Karpas-422 (cell line): ENCODE data around the gene CHMP2A. TPM values are rescaled to one million over a fixed set of nuclear protein-coding genes. Genes with fewer than 3 reads are reported as not detected.

Experiments used
- small RNA-seq: library from RNA; depleted of rRNA; stranded (forward); fragments of <200 nt; gene quantifications from one replicate; pipeline ENCODE3, GENCODE V24; 2014
- total RNA-seq: library from RNA; depleted of rRNA; stranded (reverse); fragments of >200 nt; shearing (Covaris generic); gene quantifications from 2 replicates; pipeline ENCODE4 v1.2.3, GENCODE V29; 2014; ENCODE audit warnings: low replicate concordance; rRNA removed

The CHMP2A gene
- total RNA-seq, 1 experiment from 2014 or later: 54.2 TPM

Small RNAs within 50 kb of the gene (small RNA-seq; reads per million reads assigned to genes)
- gene MIR6807: not detected
- not detected for gene RN7SL525P

Other genes with a start within 250 kb of the CHMP2A start
- gene ERVK3-1, start 249.7 kb downstream of the CHMP2A start, total RNA-seq: 94.2 and 129 TPM in 2 replicates
- 5.1 and 5.3 TPM in 2 replicates for gene ZSCAN22, start 228.1 kb downstream of the CHMP2A start, total RNA-seq
- gene A1BG, start 201.6 kb downstream of the CHMP2A start, total RNA-seq: 52.9 and 85.4 TPM in 2 replicates
- 1.1 and 3.0 TPM in 2 replicates for gene ZNF497, start 192.4 kb downstream of the CHMP2A start, total RNA-seq
- gene ZNF837, start 174.1 kb downstream of the CHMP2A start, total RNA-seq: 0.75 and 2.4 TPM in 2 replicates
- gene RPS5, start 167.8 kb downstream of the CHMP2A start, total RNA-seq: 6,081 and 7,190 TPM in 2 replicates
- 0.90 and 0.97 TPM in 2 replicates for gene RNF225, start 159.4 kb downstream of the CHMP2A start, total RNA-seq
- gene ZNF584, start 146.5 kb downstream of the CHMP2A start, total RNA-seq: 21.1 and 31.6 TPM in 2 replicates
- not detected in 2 replicates for gene ZNF132, start 115.0 kb downstream of the CHMP2A start, total RNA-seq
- gene ZNF324B, start 103.5 kb downstream of the CHMP2A start, total RNA-seq: 21.2 and 22.5 TPM in 2 replicates
- 10.4 and 29.1 TPM in 2 replicates for gene ZNF324, start 88.0 kb downstream of the CHMP2A start, total RNA-seq
- gene ZNF446, start 78.8 kb downstream of the CHMP2A start, total RNA-seq: 11.8 and 20.6 TPM in 2 replicates
- gene SLC27A5, start 43.1 kb downstream of the CHMP2A start, total RNA-seq: 1.2 and 10.0 TPM in 2 replicates
- 2.0 and 4.7 TPM in 2 replicates for gene ZBTB45, start 35.3 kb downstream of the CHMP2A start, total RNA-seq
- gene TRIM28, start 11.0 kb downstream of the CHMP2A start, total RNA-seq: 142 and 257 TPM in 2 replicates
- 33.4 and 90.6 TPM in 2 replicates for gene UBE2M, start 3.5 kb upstream of the CHMP2A start, total RNA-seq
- gene MZF1, start 18.2 kb upstream of the CHMP2A start, total RNA-seq: 13.3 and 20.1 TPM in 2 replicates